ENCODE data around the gene RABGGTA.

DNA sequence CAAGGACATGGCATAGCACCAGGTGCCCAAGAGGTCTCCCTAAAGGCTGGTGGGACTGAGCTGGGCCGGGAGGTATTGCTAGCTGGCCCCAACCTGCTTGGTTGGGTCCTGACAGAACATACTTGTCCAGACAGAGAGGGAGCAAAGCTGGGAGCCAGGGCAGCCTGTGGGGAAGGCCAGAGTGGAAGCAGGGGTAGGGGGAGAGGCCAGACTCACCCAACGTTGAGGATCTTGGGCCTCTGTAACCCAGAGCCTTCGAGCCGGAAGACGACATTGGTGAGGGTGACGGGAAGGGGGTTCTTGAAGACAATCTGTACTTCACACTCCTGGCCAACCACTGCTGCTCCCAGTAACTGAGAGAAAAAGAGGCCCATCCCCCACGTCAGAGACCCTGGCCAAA lies 17.5 kb downstream of the RABGGTA start:
- TF ChIP-seq, protein P1, sequence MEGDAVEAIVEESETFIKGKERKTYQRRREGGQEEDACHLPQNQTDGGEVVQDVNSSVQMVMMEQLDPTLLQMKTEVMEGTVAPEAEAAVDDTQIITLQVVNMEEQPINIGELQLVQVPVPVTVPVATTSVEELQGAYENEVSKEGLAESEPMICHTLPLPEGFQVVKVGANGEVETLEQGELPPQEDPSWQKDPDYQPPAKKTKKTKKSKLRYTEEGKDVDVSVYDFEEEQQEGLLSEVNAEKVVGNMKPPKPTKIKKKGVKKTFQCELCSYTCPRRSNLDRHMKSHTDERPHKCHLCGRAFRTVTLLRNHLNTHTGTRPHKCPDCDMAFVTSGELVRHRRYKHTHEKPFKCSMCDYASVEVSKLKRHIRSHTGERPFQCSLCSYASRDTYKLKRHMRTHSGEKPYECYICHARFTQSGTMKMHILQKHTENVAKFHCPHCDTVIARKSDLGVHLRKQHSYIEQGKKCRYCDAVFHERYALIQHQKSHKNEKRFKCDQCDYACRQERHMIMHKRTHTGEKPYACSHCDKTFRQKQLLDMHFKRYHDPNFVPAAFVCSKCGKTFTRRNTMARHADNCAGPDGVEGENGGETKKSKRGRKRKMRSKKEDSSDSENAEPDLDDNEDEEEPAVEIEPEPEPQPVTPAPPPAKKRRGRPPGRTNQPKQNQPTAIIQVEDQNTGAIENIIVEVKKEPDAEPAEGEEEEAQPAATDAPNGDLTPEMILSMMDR (IDR thresholded peaks at IDR 0.05; ENCODE audit: low read length) = no peak
- no peak for TF ChIP-seq EZH2phosphoT487 (IDR thresholded peaks at IDR 0.05; ENCODE audit: low read length)
- no peak for TF ChIP-seq EZH2 (optimal IDR thresholded peaks at IDR 0.05; ENCODE audit: low read depth, low read length)
